Esophagus squamous epithelium (tissue), 4 donors: ENCODE results near the gene GPHA2.

ENCODE experiments used
- CTCF ChIP-seq, 6 experiments: fragments of 450-650 bp in 4 of 6; fragments of 200-600 bp in 2 of 6; sonication (generic) in 2 of 6; IDR thresholded peaks; one replicate each; pipeline ENCODE4 v1.5.1; 2016 to 2019; ENCODE audit warnings: antibody characterized with exemption in 6 of 6, mild to moderate bottlenecking in 4 of 6, moderate library complexity in 4 of 6
- POLR2A ChIP-seq, 4 donors: fragments of 450-650 bp; IDR thresholded peaks; one replicate each; pipeline ENCODE4 v1.6.1; 2017; ENCODE audit warnings: antibody characterized with exemption in 4 of 4, mild to moderate bottlenecking in 4 of 4, moderate library complexity in 3 of 4

GRCh38 chr11:64974124-64974523, 38.4 kb upstream of the GPHA2 start:
- TF ChIP-seq CTCF (IDR thresholded peaks at IDR 0.05) (no peak), POLR2A (IDR thresholded peaks at IDR 0.05) (no peak)
